PC-3 (cell line): ENCODE data around the gene NAGS. TPM values are rescaled to one million over a fixed set of nuclear protein-coding genes. Genes with fewer than 3 reads are reported as not detected.

Experiments used
- ATAC-seq: fragments of 200-7000 bp; cut with Tn5 transposase; 2 replicates; pipeline ENCODE4 v1.9.1; 2020; ENCODE audit warnings: mild to moderate bottlenecking, moderate library complexity
- BruUV-seq: library from RNA; stranded (reverse); fragments of 400-500 nt; replicated peaks from 2 replicates; lab custom pipeline; 2021; lab: Mats Ljungman, UMichigan
- CTCF ChIA-PET: fragments of 300-600 bp; sonication (Branson Sonifier 250); formaldehyde crosslinking; loops from one replicate; lab custom pipeline; 2022; ENCODE audit warnings: antibody characterized with exemption; lab: Charles Lee
- POLR2A ChIA-PET: fragments of 300-600 bp; sonication (Branson Sonifier 250); formaldehyde crosslinking; loops from one replicate; lab custom pipeline; 2022; ENCODE audit warnings: antibody characterized with exemption; ENCODE audit not compliant: unreplicated experiment; lab: Charles Lee
- DNase-seq: peaks from one replicate; pipeline ENCODE4 v3.0.0-alpha.2; 2015
- H2AFZ ChIP-seq: fragments of 300-600 bp; sonication (generic); 2 replicates; pipeline ENCODE4 v1.6.0; 2016; ENCODE audit warnings: antibody characterized with exemption, low read length
- H3F3A ChIP-seq: fragments of 300-600 bp; sonication (generic); one replicate; pipeline ENCODE4 v1.6.0; 2017; ENCODE audit warnings: antibody characterized with exemption, low read length, control low read depth, mild to moderate bottlenecking; ENCODE audit not compliant: unreplicated experiment
- H3K27ac ChIP-seq: fragments of 300-600 bp; sonication (generic); 2 replicates; pipeline ENCODE4 v1.5.1; 2016; ENCODE audit warnings: mild to moderate bottlenecking, low read length
- H3K27me3 ChIP-seq: fragments of 300-600 bp; sonication (generic); 2 replicates; pipeline ENCODE4 v1.6.1; 2016; ENCODE audit warnings: low read length, mixed read lengths
- H3K36me3 ChIP-seq: fragments of 300-600 bp; sonication (generic); 2 replicates; pipeline ENCODE4 v1.6.1; 2016; ENCODE audit warnings: low read depth, mixed run types, low read length, mixed read lengths
- H3K4me1 ChIP-seq: fragments of 300-600 bp; sonication (generic); 2 replicates; pipeline ENCODE4 v1.5.1; 2016; ENCODE audit warnings: low read length; ENCODE audit not compliant: insufficient read depth
- H3K4me2 ChIP-seq: fragments of 300-600 bp; sonication (generic); 2 replicates; pipeline ENCODE4 v1.6.0; 2016; ENCODE audit warnings: low read length
- H3K4me3 ChIP-seq: fragments of 300-600 bp; sonication (generic); 2 replicates; pipeline ENCODE4 v1.5.1; 2016; ENCODE audit warnings: mild to moderate bottlenecking, low read length, mixed read lengths
- H3K79me2 ChIP-seq: fragments of 300-600 bp; sonication (generic); 2 replicates; pipeline ENCODE4 v1.6.1; 2017; ENCODE audit warnings: low read length, mixed read lengths
- H3K9ac ChIP-seq: fragments of 300-600 bp; sonication (generic); 2 replicates; pipeline ENCODE4 v1.6.0; 2016; ENCODE audit warnings: mild to moderate bottlenecking, low read length
- H3K9me2 ChIP-seq: fragments of 300-600 bp; sonication (generic); replicated peaks from 2 replicates; pipeline ENCODE4 v1.6.1; 2016; ENCODE audit warnings: mixed run types, low read length, mixed read lengths
- H3K9me3 ChIP-seq: fragments of 300-600 bp; sonication (generic); 2 replicates; pipeline ENCODE4 v1.6.1; 2016; ENCODE audit warnings: low read length, mixed read lengths
- H4K20me1 ChIP-seq: fragments of 300-600 bp; sonication (generic); 2 replicates; pipeline ENCODE4 v1.6.1; 2016; ENCODE audit warnings: low read length, mixed read lengths
- EZH2 ChIP-seq: fragments of 300-600 bp; sonication (generic); IDR thresholded peaks from one replicate; pipeline ENCODE4 v1.6.1; 2017; ENCODE audit warnings: antibody characterized with exemption, mild to moderate bottlenecking, low read length; ENCODE audit not compliant: unreplicated experiment
- EZH2phosphoT487 ChIP-seq: fragments of 300-600 bp; sonication (generic); IDR thresholded peaks from 2 replicates; pipeline ENCODE4 v1.6.1; 2018; ENCODE audit warnings: mild to moderate bottlenecking, antibody characterized with exemption, low read length, borderline replicate concordance
- intact Hi-C: fragments of 100-400 bp; cut with micrococcal nuclease; formaldehyde crosslinking; loops from 2 replicates; pipeline ENCODE4 v1.9.0; 2023
- total RNA-seq: library from RNA; depleted of rRNA; stranded (reverse); fragments of >200 nt; gene quantifications from 2 replicates; pipeline ENCODE4 v1.2.3, GENCODE V29; 2014
- TF ChIP-seq, protein P1 (sequence below): fragments of 300-600 bp; sonication (generic); conservative IDR thresholded peaks from 2 replicates; pipeline ENCODE4 v1.5.1; 2017; ENCODE audit warnings: antibody characterized with exemption, low read depth, mild to moderate bottlenecking, low read length

The NAGS gene
- total RNA-seq, 1 experiment from 2014 or later, result 13.5 TPM

DNA sequence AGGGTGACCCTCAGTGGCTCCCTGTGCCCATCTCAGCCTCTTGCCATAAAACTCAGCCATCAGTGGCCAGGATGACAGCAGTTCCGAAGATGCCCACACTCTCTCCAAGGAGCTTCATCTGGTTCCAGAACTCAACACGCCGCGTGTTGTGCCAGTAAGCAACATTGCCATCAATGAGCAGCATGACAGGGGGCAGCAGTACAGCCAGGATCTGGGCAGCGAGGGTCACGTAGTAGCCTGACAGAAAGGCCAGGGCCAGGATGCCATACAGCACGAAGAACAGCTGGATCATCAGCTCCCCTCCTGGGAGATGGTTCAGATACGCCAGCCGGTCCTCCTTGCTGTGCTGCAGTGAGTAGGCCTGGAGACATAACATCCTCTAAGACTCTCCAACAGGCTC lies 7.5 kb downstream of the NAGS start:
- no peaks in the 10 kb centered on the region for H3F3A ChIP-seq
- H3K9me3 ChIP-seq, result no peaks in the 10 kb centered on the region
- H3K4me3 ChIP-seq, result no peak overlapping the region
- BruUV-seq, result no TSS peak
- no peak for DNase-seq
- no peak for ATAC-seq
- CTCF ChIA-PET, result no interaction called here
- no peaks in the 10 kb centered on the region for H4K20me1 ChIP-seq
- POLR2A ChIA-PET, result no interaction called here
- no peak overlapping the region for H2AFZ ChIP-seq
- H3K79me2 ChIP-seq, result peaks cover 33% of the 10 kb centered on the region
- H3K4me1 ChIP-seq, result peaks cover 18% of the 10 kb centered on the region; the same call in 1 of the 2 replicates
- no peak overlapping the region for H3K27ac ChIP-seq
- H3K27me3 ChIP-seq, result no peaks in the 10 kb centered on the region
- no peak overlapping the region for H3K9ac ChIP-seq
- no peaks in the 10 kb centered on the region for H3K9me2 ChIP-seq
- no peak overlapping the region for H3K4me2 ChIP-seq
- peaks cover 10% of the 10 kb centered on the region; the same call in 1 of the 2 replicates for H3K36me3 ChIP-seq
- intact Hi-C loops, result no loop called here
- no peak for TF ChIP-seq EZH2
- TF ChIP-seq, protein P1, sequence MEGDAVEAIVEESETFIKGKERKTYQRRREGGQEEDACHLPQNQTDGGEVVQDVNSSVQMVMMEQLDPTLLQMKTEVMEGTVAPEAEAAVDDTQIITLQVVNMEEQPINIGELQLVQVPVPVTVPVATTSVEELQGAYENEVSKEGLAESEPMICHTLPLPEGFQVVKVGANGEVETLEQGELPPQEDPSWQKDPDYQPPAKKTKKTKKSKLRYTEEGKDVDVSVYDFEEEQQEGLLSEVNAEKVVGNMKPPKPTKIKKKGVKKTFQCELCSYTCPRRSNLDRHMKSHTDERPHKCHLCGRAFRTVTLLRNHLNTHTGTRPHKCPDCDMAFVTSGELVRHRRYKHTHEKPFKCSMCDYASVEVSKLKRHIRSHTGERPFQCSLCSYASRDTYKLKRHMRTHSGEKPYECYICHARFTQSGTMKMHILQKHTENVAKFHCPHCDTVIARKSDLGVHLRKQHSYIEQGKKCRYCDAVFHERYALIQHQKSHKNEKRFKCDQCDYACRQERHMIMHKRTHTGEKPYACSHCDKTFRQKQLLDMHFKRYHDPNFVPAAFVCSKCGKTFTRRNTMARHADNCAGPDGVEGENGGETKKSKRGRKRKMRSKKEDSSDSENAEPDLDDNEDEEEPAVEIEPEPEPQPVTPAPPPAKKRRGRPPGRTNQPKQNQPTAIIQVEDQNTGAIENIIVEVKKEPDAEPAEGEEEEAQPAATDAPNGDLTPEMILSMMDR, result no peak
- TF ChIP-seq EZH2phosphoT487, result no peak

- H3K9me3 ChIP-seq, result no peaks in the 10 kb centered on the region
- DNase-seq (no peak), ATAC-seq (no peak)
- intact Hi-C loops, result no loop called here
- no peak overlapping the region for H3K27ac ChIP-seq
- H3K27me3 ChIP-seq, result no peaks in the 10 kb centered on the region
- ChIA-PET POLR2A (no interaction called here), CTCF (no interaction called here)
- H3K4me2 ChIP-seq, result no peak overlapping the region
- no peak overlapping the region for H3K4me3 ChIP-seq
- H2AFZ ChIP-seq, result no peak overlapping the region
- no peak overlapping the region for H3K9ac ChIP-seq
- H3K36me3 ChIP-seq, result peaks cover 10% of the 10 kb centered on the region; the same call in 1 of the 2 replicates
- peaks cover 14% of the 10 kb centered on the region; the same call in 1 of the 2 replicates for H3K4me1 ChIP-seq
- TF ChIP-seq EZH2phosphoT487 (no peak), EZH2 (no peak)
- TF ChIP-seq, protein P1, result no peak
- H3F3A ChIP-seq, result no peaks in the 10 kb centered on the region
- peaks cover 33% of the 10 kb centered on the region for H3K79me2 ChIP-seq
- no TSS peak for BruUV-seq
- no peaks in the 10 kb centered on the region for H3K9me2 ChIP-seq
- H4K20me1 ChIP-seq, result no peaks in the 10 kb centered on the region
Observed at GRCh38 chr17:44012391-44012790, 8.0 kb downstream of the NAGS start.

GRCh38 chr17:44012874-44013273 lies 8.5 kb downstream of the NAGS start:
- no peaks in the 10 kb centered on the region for H4K20me1 ChIP-seq
- ATAC-seq (no peak), DNase-seq (no peak)
- no peak overlapping the region for H3K4me2 ChIP-seq
- H2AFZ ChIP-seq, result no peak overlapping the region
- BruUV-seq, result no TSS peak
- no peak overlapping the region for H3K4me3 ChIP-seq
- H3K9ac ChIP-seq, result no peak overlapping the region
- ChIA-PET CTCF (no interaction called here), POLR2A (no interaction called here)
- intact Hi-C loops, result no loop called here
- H3K9me3 ChIP-seq, result no peaks in the 10 kb centered on the region
- no peaks in the 10 kb centered on the region for H3K27me3 ChIP-seq
- H3F3A ChIP-seq, result no peaks in the 10 kb centered on the region
- H3K36me3 ChIP-seq, result peaks cover 10% of the 10 kb centered on the region; the same call in 1 of the 2 replicates
- H3K4me1 ChIP-seq, result peaks cover 9% of the 10 kb centered on the region; the same call in 1 of the 2 replicates
- H3K79me2 ChIP-seq, result peaks cover 33% of the 10 kb centered on the region
- TF ChIP-seq EZH2phosphoT487 (no peak), EZH2 (no peak)
- TF ChIP-seq, protein P1, result no peak
- no peaks in the 10 kb centered on the region for H3K9me2 ChIP-seq
- no peak overlapping the region for H3K27ac ChIP-seq
